HAP-1 (cell line): ENCODE results near the gene PRKD2.

Source experiments
- DNase-seq, 2 experiments: peaks; one replicate each; pipeline ENCODE4 v3.0.0-alpha.2; 2016 to 2020; ENCODE audit warnings: low spot score in 2 of 2
- H3K27me3 ChIP-seq: fragments of 250-450 bp; sonication (Bioruptor Pico); 2 replicates; pipeline ENCODE4 v1.5.1; 2020; ENCODE audit warnings: low read depth, mild to moderate bottlenecking, moderate library complexity
- H3K36me3 ChIP-seq: fragments of 250-450 bp; sonication (Bioruptor Pico); replicated peaks from 2 replicates; pipeline ENCODE4 v1.5.1; 2020; ENCODE audit warnings: mild to moderate bottlenecking
- H3K4me1 ChIP-seq: fragments of 250-450 bp; sonication (Bioruptor Pico); 2 replicates; pipeline ENCODE4 v1.5.1; 2020; ENCODE audit warnings: mild to moderate bottlenecking
- H3K4me3 ChIP-seq: fragments of 250-450 bp; sonication (Bioruptor Pico); 2 replicates; pipeline ENCODE4 v1.5.1; 2020; ENCODE audit warnings: mild to moderate bottlenecking, moderate library complexity
- H3K9me3 ChIP-seq: fragments of 250-450 bp; sonication (Bioruptor Pico); 2 replicates; pipeline ENCODE4 v1.5.1; 2020; ENCODE audit warnings: mild to moderate bottlenecking, moderate library complexity
- in situ Hi-C: fragments of 300-500 bp; cut with MboI; formaldehyde crosslinking; loops from 3 replicates; pipeline ENCODE4 v1.14.3; 2020; ENCODE audit warnings: low sequenced_read_pairs, inconsistent platforms, mixed read lengths

The PRKD2 gene

DNA sequence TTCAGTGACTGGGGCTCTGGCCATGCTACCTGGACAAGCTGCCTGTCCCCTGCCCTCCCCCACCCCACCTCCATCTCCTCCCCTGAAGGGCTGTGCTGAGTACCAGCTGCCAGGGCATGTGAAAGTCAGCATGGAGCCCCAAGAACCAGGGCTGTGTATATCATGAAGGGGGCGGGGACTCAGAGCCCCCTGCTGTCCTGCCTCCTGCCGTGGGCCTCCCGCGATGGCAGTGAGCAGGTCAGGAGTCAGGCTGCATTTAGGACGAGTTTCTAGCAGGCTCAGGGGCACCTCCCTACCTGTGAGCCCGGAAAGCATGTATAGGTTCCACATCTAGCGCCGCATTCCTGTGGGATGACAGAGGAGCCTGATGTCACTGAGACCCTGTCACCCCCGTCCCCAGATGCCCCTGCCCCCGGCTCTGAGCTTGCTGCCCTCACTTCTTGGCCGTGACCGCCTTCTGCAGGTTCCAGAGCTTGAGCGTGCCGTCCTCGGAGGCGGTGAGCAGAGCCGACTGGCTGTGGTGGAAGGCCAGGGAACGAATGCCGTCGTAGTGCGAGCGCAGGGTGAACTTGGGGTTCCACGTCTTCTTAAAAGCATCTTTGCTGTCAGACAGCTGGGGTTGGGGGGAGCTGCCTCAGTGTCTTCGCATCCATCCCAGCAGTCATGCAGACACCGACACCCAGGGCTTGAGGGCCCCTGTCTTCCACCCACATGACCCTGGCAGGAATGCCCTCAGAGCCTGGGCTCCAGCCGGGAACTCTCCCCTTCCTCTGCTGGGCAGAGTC is 8.3 kb upstream of the PRKD2 start:
- H3K36me3 ChIP-seq: peaks cover 90% of the 10 kb centered on the region
- DNase-seq: no peak
- no peaks in the 10 kb centered on the region for H3K9me3 ChIP-seq
- in situ Hi-C loops: no loop called here
- H3K27me3 ChIP-seq: no peaks in the 10 kb centered on the region
- H3K4me1 ChIP-seq: no peaks in the 10 kb centered on the region
- no peak overlapping the region for H3K4me3 ChIP-seq

DNA sequence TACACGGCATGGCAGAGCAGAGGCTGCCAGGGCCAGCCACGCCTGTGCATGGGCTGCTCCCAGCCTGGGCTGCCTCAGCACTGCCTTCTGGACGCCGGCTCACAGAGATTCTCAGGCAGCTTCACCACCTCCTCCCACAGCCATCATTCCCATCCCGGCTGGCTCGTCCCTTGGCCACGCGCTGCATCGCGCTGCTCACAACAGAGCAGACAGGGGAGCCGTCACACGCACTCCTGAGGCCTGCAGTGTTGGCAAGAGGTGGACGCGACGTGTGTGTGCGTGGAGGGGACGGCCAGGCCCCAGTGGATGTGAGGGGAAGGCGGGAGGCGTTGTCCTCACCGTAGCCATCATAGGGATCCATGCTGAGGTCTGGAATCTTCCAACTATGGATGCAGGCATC is 7.6 kb upstream of the PRKD2 start:
- Histone ChIP-seq H3K27me3 (no peaks in the 10 kb centered on the region), H3K9me3 (no peaks in the 10 kb centered on the region), H3K36me3 (peaks cover 86% of the 10 kb centered on the region), H3K4me1 (no peaks in the 10 kb centered on the region), H3K4me3 (no peak overlapping the region)
- in situ Hi-C loops: no loop called here
- DNase-seq: no peak

DNA sequence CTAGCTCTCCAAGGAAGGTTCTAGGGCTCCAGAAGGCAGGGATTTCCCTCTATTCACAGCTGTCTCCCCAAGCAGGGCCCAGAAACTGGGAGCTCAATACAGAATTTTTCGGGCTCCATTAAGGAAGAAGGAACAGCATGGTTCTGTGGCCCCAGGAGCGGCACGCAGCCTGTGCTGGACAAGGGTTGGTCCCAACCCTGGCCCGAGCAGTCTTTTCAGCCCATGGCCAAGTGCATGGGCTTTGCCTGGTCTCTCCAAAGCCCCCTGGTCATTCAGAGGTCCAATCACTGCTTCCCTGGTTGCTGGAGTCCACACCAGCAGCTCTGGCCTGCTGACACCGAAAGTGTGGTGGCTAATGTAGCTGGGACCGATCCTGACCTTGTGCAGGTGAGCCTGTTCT is 6.6 kb upstream of the PRKD2 start:
- Histone ChIP-seq H3K36me3 (peaks cover 83% of the 10 kb centered on the region), H3K27me3 (no peaks in the 10 kb centered on the region), H3K9me3 (no peaks in the 10 kb centered on the region), H3K4me3 (no peak overlapping the region), H3K4me1 (no peaks in the 10 kb centered on the region)
- DNase-seq: no peak
- in situ Hi-C loops: no loop called here

DNA sequence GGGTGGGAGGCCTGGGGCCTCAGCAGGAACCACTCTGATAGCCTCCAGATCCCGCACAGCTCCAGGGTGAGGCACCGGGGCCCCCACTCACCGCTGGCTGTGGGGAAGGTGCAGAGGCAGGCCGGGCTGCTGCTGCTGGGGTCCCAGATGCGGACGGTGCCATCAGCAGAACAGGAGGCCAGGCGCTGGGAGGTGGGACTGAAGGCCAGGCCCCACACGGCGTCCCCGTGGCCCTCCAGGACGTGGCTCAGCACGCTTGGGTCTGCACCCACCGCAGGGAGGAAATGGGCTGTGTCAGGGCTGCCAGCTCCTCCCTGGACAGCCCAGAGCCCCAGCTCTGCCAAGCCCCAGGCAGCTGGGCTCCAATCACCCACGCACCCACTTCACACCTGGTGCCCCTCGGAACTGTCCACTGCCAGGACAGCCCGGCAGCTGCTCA is 6.1 kb upstream of the PRKD2 start:
- peaks cover 79% of the 10 kb centered on the region for H3K36me3 ChIP-seq
- in situ Hi-C loops: no loop called here
- H3K4me3 ChIP-seq: no peak overlapping the region
- H3K27me3 ChIP-seq: no peaks in the 10 kb centered on the region
- no peaks in the 10 kb centered on the region for H3K9me3 ChIP-seq
- no peaks in the 10 kb centered on the region for H3K4me1 ChIP-seq
- DNase-seq: no peak

DNA sequence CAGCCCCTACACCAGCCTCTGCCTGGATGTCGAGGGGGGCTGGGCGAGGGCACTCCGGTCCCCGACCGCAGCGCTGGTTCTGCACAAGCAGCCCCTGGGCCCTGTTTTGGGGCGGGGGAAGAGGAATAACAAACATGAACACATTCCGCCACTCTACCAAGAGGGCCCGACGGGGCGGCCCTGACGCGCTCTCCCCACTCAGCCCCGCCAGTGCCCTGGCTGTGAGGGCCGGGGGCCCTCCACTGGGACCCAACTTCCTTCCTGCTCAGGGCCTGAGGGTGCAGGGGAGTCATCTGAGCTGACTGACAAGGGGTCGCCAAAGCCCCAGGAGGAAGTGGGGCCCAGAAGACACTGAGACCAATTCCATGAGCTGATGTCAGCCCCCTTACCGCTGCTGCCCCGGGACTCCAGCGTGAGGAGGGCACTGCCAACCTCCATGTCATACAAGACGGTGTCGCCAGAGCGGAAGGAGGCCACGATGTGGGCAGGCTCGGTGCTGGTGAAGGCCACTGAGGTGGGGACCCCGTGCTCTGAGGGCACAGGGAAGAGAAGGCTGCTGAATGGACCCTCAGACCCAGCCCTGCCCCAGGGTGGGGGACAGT is 5.6 kb upstream of the PRKD2 start:
- Histone ChIP-seq H3K27me3 (no peaks in the 10 kb centered on the region), H3K9me3 (no peaks in the 10 kb centered on the region), H3K4me1 (no peaks in the 10 kb centered on the region; the same call in 1 of the 2 replicates), H3K4me3 (no peak overlapping the region), H3K36me3 (peaks cover 74% of the 10 kb centered on the region)
- no peak for DNase-seq
- in situ Hi-C loops: no loop called here

DNA sequence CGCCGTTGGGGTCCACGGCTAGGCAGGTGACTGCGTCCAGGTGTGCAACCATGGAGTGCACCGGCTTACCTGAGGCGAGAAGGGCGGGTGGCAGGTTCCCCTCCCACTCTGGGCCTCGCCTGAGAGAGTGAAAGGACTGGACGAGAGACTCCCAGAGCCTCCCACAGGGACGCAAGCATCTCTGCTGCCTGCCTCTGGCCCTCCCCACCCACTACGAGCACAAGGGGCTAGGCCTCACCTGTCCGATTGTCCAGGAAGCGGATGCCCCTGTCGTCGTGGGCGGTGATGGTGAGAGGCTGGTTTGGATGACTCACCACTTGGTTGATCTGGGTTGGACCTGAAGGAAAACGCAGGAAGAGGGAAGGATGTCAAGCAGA is 5.1 kb upstream of the PRKD2 start:
- Histone ChIP-seq H3K36me3 (peaks cover 69% of the 10 kb centered on the region), H3K4me1 (no peaks in the 10 kb centered on the region; the same call in 1 of the 2 replicates), H3K9me3 (no peaks in the 10 kb centered on the region), H3K27me3 (no peaks in the 10 kb centered on the region), H3K4me3 (no peak overlapping the region)
- DNase-seq: no peak
- in situ Hi-C loops: no loop called here

DNA sequence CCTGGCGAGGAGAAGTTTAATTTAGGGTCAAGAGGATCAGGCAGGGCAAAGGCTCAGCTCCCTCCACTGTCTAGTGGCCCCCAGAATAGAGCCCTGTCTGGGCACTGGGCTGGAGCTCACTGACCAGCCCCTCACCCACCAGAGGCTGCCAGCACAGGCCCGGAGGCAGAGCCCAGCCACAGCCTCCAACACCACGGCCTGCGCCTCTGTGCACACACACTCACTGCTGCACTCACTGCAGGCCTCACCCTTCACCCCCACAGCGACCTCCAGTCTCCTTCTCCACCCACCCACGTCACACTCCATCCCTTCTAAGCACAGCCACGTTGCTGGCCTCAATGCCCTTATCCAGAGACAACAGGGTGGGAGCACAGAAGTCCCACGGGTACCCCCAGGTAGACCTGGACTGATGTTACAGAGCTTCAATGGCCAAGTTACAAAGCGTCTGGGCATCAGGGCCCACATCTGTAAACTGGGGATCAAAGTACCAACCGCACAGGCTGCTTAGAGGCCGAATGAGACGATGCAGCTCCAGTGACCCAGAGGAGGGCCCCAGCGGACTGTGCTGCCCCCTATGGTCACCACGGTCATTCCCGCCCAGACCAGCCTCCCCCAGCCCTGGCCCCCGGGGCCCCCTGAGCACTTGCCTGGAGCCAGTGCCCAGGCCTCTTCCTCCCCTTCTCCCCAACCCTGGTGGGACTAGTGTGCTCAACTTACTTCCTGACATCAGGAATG is 4.5 kb upstream of the PRKD2 start:
- Histone ChIP-seq H3K4me3 (no peak overlapping the region), H3K27me3 (no peaks in the 10 kb centered on the region), H3K4me1 (no peaks in the 10 kb centered on the region; the same call in 1 of the 2 replicates), H3K9me3 (no peaks in the 10 kb centered on the region), H3K36me3 (peaks cover 63% of the 10 kb centered on the region)
- in situ Hi-C loops: no loop called here
- no peak for DNase-seq

DNA sequence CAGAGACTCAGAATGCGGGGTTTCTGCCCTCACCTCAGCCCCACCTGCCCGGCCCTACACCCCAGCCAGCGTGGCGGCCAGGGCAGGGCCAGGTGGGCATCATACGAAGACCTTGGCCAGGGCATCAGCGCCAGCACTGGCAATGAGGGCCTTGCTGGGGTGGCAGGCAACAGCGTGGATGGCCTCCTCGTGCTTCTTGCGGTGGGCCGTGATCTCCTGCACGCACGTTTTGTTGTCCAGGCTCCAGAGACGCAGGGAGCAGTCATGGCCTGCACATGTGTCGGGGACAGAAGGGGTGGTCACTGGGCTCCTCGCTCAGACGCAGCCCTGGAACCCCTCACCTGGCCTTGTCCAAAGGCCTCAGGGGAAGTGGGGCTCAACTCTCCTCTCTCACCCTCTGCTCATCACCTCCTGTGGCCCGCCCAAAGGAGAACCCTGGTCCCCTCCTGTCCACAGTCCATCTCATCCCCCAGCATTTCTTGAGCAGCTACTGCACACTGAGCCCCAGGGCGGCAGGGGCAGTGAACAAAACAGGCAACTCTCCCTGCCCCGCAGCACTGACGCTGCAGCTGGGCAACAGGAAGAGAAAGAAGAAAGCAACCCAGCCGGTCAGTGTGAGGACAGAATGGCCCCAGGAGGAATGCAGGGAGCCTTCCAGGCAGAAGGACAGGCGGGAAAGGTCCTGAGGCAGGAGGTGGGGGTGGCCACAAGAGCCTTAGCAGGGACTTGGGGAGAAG is 3.8 kb upstream of the PRKD2 start:
- Histone ChIP-seq H3K4me3 (no peak overlapping the region), H3K4me1 (no peaks in the 10 kb centered on the region; the same call in 1 of the 2 replicates)

DNA sequence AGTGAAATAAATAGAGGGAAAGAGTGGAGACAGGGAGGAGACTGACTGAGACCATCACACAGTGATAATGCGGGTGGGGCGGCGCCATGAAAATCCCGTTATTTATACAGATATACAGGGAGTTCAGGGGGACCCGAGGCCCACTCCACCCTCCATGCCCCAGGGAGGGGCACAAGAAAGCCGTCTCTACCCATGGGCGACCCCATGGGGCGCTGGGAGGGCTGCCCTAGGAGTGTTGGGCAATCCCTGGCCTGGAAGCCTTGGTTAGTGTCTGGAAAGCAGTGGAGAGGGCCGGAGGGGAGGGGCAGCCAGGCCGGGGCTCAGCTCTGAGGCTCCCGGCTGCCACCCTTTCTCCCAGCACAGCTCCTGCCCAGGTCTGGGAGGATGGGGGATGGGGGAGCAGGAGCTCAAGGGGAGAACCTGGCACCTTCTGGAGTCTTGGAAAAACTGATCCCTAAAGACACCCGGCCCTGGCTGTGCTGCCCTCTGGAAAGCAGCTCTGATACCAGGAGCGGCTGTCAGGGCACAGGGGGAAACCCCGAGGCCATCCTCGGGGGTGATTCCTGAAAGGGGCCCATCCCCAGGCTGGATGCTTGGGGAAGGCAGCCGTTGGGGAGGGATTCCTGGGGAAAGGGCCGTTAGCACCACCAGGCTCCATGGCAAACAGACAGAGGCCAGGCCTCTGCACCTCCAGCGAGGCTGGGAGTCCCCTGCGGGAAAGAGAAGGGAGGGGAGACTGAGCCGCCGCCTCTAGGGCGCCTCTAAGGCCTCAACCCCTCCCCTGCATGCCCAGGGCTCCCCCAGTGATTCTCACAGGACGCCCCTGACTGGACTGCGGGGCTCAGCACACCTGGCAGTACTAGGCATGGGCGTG is 3.0 kb upstream of the PRKD2 start:
- DNase-seq: no peak
- peaks cover 48% of the 10 kb centered on the region for H3K36me3 ChIP-seq
- H3K9me3 ChIP-seq: no peaks in the 10 kb centered on the region
- H3K27me3 ChIP-seq: no peaks in the 10 kb centered on the region
- no peak overlapping the region for H3K4me3 ChIP-seq
- peaks cover 4% of the 10 kb centered on the region for H3K4me1 ChIP-seq
- in situ Hi-C loops: no loop called here

More for the DNA sequence above, 3.8 kb upstream of the PRKD2 start:
- DNase-seq: no peak
- H3K27me3 ChIP-seq: no peaks in the 10 kb centered on the region
- H3K9me3 ChIP-seq: no peaks in the 10 kb centered on the region
- H3K36me3 ChIP-seq: peaks cover 56% of the 10 kb centered on the region
- in situ Hi-C loops: no loop called here

DNA sequence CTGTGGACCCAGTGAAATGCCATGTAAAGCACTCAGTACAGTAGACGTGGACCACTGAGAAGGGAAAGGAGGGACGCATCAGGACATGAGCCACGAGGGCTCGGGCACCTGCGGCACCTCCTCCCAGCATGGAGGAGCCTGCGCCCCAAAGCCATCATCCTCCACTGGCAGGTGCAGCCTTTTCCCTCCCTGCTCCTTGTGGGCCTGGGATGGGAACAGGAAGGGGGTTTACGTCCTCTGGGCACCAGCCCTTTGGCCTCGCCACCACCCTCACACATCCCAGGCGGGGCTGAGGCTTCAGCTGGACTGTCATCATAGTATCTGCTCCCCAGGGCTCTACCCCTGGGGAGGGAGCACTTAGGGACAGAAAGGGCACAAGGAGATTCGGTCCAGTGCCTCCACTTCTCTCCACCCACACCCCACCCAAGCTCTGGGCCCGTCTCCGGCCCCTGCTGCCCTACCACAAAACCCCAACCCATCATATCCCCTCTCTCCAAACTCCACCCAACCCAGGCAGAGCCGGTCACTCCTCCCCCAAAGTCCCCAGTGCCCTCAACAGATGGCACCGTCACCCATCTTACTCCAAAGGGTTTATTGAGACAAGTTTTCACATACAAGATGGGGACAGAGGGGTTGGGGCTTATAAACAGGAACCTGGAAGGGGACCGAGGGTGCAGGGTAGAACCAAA is 2.2 kb upstream of the PRKD2 start:
- Histone ChIP-seq H3K4me3 (no peak overlapping the region), H3K9me3 (no peaks in the 10 kb centered on the region), H3K27me3 (no peaks in the 10 kb centered on the region), H3K4me1 (peaks cover 8% of the 10 kb centered on the region), H3K36me3 (peaks cover 41% of the 10 kb centered on the region)
- in situ Hi-C loops: no loop called here
- no peak for DNase-seq

DNA sequence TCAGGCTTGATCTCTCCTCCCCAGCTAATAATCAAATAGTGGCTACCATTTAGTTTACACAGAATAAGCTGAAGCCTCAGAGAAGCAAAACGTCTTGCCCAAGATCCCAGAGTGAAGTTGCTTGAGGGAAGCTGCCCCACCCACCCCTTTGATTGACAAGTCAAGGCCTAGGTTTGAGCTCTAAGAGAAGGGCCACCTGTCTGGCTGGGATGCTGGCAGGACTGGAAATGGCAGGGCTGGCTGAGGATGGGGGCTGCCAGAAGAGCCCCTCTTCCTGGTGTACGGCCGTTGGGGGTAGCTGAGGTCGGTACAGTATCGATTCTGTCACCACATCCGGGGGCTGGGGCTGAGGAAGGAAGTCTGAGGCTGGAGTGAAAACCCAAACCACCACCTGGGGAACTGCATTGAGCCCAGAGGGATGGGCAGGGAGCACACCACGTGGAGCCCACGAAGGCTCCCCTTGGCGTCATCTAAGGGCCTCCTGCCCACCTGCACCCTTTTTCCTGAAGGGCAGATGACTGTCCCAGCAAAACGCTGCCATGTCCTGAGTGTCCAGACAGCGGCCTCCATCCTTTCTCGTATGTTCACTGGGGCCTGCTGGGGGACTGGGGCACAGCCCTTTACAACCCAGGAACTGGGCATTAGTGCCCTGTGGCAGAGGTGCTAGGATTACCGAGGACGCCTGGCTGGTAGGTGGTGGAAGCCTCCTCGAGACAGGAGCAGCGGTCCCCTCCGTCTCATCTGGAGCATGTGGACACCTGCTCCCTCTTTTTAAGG is 1.4 kb upstream of the PRKD2 start:
- Histone ChIP-seq H3K4me1 (peaks cover 8% of the 10 kb centered on the region), H3K4me3 (no peak overlapping the region), H3K36me3 (peaks cover 36% of the 10 kb centered on the region), H3K9me3 (no peaks in the 10 kb centered on the region), H3K27me3 (no peaks in the 10 kb centered on the region)
- in situ Hi-C loops: no loop called here
- peak; percentile 31 to 59 for DNase-seq

DNA sequence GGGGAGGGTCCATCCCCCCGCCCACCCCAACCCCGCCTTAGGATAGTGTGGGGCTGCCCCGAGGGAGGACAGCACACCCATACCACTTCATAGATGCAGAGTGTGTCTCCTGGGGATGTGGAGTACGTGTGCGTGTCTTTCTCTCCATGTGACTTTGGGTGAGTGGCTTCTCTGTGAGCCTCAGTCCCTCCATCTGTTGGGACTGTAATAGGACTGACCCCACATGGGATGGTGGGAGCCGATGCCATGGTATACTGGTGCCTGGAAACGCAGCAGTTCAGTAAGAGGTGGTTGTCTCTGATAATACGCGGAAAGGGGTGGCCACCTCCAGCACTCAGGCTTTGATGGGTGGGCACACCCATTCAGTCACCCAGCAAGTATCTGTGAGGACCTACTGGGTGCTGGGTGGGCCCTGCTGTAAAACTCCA is 816 bp upstream of the PRKD2 start:
- no peak for DNase-seq
- H3K9me3 ChIP-seq: no peaks in the 10 kb centered on the region
- peaks cover 32% of the 10 kb centered on the region for H3K36me3 ChIP-seq
- in situ Hi-C loops: no loop called here
- H3K4me1 ChIP-seq: peaks cover 8% of the 10 kb centered on the region
- no peaks in the 10 kb centered on the region for H3K27me3 ChIP-seq
- peak overlapping the region; percentile 87 for H3K4me3 ChIP-seq
